H9 (cell line): ENCODE data around the gene SLC16A4. TPM values are rescaled to one million over a fixed set of nuclear protein-coding genes. Genes with fewer than 3 reads are reported as not detected.

Experiments
- DNase-seq: peaks from one replicate; pipeline ENCODE4 v3.0.0-alpha.2; 2017
- H2AFZ ChIP-seq: one replicate; pipeline ENCODE4 v1.6.1; 2013; ENCODE audit warnings: mild to moderate bottlenecking, low read length, control low read depth, moderate library complexity
- H2AK5ac ChIP-seq: 2 replicates; pipeline ENCODE4 v1.6.1; 2013; ENCODE audit warnings: low read length, control low read depth, mixed read lengths; ENCODE audit not compliant: insufficient read length
- H2BK120ac ChIP-seq: one replicate; pipeline ENCODE4 v1.6.1; 2013; ENCODE audit warnings: low read depth, mild to moderate bottlenecking, low read length, control low read depth, inconsistent platforms; ENCODE audit not compliant: poor library complexity, severe bottlenecking
- H2BK12ac ChIP-seq: 2 replicates; pipeline ENCODE4 v1.6.1; 2013; ENCODE audit warnings: low read length, control low read depth, mixed read lengths, low read depth; ENCODE audit not compliant: insufficient read length
- H2BK15ac ChIP-seq: 2 replicates; pipeline ENCODE4 v1.6.1; 2013; ENCODE audit warnings: low read depth, low read length, control low read depth
- H2BK20ac ChIP-seq: one replicate; pipeline ENCODE4 v1.6.1; 2013; ENCODE audit warnings: low read depth, mild to moderate bottlenecking, low read length, control low read depth, inconsistent platforms; ENCODE audit not compliant: poor library complexity, severe bottlenecking
- H2BK5ac ChIP-seq: 2 replicates; pipeline ENCODE4 v1.6.1; 2013; ENCODE audit warnings: low read length, control low read depth, mixed read lengths; ENCODE audit not compliant: insufficient read length
- H3K14ac ChIP-seq: 2 replicates; pipeline ENCODE4 v1.6.1; 2013; ENCODE audit warnings: low read length, control low read depth; ENCODE audit not compliant: insufficient read depth
- H3K18ac ChIP-seq: 2 replicates; pipeline ENCODE4 v1.6.1; 2013; ENCODE audit warnings: low read depth, mild to moderate bottlenecking, mixed read lengths, low read length, control low read depth; ENCODE audit not compliant: insufficient read length
- H3K23ac ChIP-seq: 2 replicates; pipeline ENCODE4 v1.6.1; 2013; ENCODE audit warnings: low read length, control low read depth, mixed read lengths, low read depth; ENCODE audit not compliant: insufficient read length
- H3K23me2 ChIP-seq: 2 replicates; pipeline ENCODE4 v1.6.1; 2013; ENCODE audit warnings: low read depth, mild to moderate bottlenecking, mixed read lengths, low read length, control low read depth; ENCODE audit not compliant: insufficient read length, poor library complexity, severe bottlenecking
- H3K27ac ChIP-seq: 2 replicates; pipeline ENCODE4 v1.5.1; 2013; ENCODE audit warnings: low read length, control low read depth, mixed read lengths, low read depth; ENCODE audit not compliant: insufficient read length
- H3K27me3 ChIP-seq: 2 replicates; pipeline ENCODE4 v1.6.1; 2013; ENCODE audit warnings: low read length, control low read depth, inconsistent platforms; ENCODE audit not compliant: insufficient read depth
- H3K4ac ChIP-seq: 2 replicates; pipeline ENCODE4 v1.6.1; 2013; ENCODE audit warnings: low read depth, mild to moderate bottlenecking, control low read depth, inconsistent platforms, low read length, moderate library complexity
- H3K4me1 ChIP-seq: 2 replicates; pipeline ENCODE4 v1.6.1; 2013; ENCODE audit warnings: low read length, control low read depth, inconsistent platforms; ENCODE audit not compliant: insufficient read depth
- H3K4me2 ChIP-seq: 2 replicates; pipeline ENCODE4 v1.6.1; 2013; ENCODE audit warnings: low read length, control low read depth, mixed read lengths; ENCODE audit not compliant: insufficient read length, insufficient read depth
- H3K56ac ChIP-seq: 2 replicates; pipeline ENCODE4 v1.6.1; 2013; ENCODE audit warnings: low read depth, mild to moderate bottlenecking, mixed read lengths, low read length, control low read depth; ENCODE audit not compliant: insufficient read length
- H3K79me1 ChIP-seq: 2 replicates; pipeline ENCODE4 v1.6.1; 2013; ENCODE audit warnings: low read depth, mild to moderate bottlenecking, moderate library complexity, low read length, control low read depth, inconsistent platforms; ENCODE audit not compliant: insufficient read depth, poor library complexity, severe bottlenecking
- H3K79me2 ChIP-seq: 2 replicates; pipeline ENCODE4 v1.6.1; 2013; ENCODE audit warnings: low read length, control low read depth, inconsistent platforms; ENCODE audit not compliant: insufficient read depth
- H3K9ac ChIP-seq: 2 replicates; pipeline ENCODE4 v1.6.1; 2013; ENCODE audit warnings: low read length, control low read depth, mixed read lengths; ENCODE audit not compliant: insufficient read length; ENCODE audit errors: extremely low read depth
- H3K9me3 ChIP-seq: one replicate; pipeline ENCODE4 v1.6.1; 2013; ENCODE audit warnings: low read depth, low read length, inconsistent platforms; ENCODE audit not compliant: control insufficient read depth
- H3T11ph ChIP-seq: one replicate; pipeline ENCODE4 v1.6.1; 2013; ENCODE audit warnings: mild to moderate bottlenecking, low read length, control low read depth, inconsistent platforms
- H4K20me1 ChIP-seq: one replicate; pipeline ENCODE4 v1.6.1; 2013; ENCODE audit not compliant: control insufficient read depth, insufficient read length, insufficient read depth
- H4K5ac ChIP-seq: 2 replicates; pipeline ENCODE4 v1.6.1; 2013; ENCODE audit warnings: low read depth, mild to moderate bottlenecking, mixed read lengths, low read length, control low read depth; ENCODE audit not compliant: insufficient read length
- H4K8ac ChIP-seq: replicated peaks from 2 replicates; pipeline ENCODE4 v1.6.1; 2013; ENCODE audit warnings: low read length, control low read depth, mixed read lengths, low read depth; ENCODE audit not compliant: insufficient read length
- H4K91ac ChIP-seq: 2 replicates; pipeline ENCODE4 v1.6.1; 2013; ENCODE audit warnings: low read depth, mild to moderate bottlenecking, moderate library complexity, mixed read lengths, low read length, control low read depth; ENCODE audit not compliant: insufficient read length
- H3K27ac Mint-ChIP-seq, 3 experiments: 2 replicates in 2 of 3; 3 replicates in 1 of 3; pipeline ENCODE4 v1.8.0; 2020 to 2021; ENCODE audit warnings: mixed read lengths in 3 of 3, mild to moderate bottlenecking in 1 of 3, moderate library complexity in 1 of 3
- H3K27me3 Mint-ChIP-seq: 2 replicates; pipeline ENCODE4 v1.8.0; 2021; ENCODE audit warnings: low read depth, mild to moderate bottlenecking, moderate library complexity, mixed read lengths
- H3K36me3 Mint-ChIP-seq, 3 experiments: 2 replicates in 2 of 3; 3 replicates in 1 of 3; pipeline ENCODE4 v1.8.0; 2020 to 2021; ENCODE audit warnings: low read depth in 3 of 3, mixed read lengths in 3 of 3; ENCODE audit not compliant: insufficient read depth in 1 of 3
- H3K4me1 Mint-ChIP-seq, 2 experiments: 2 replicates each; pipeline ENCODE4 v1.8.0; 2020; ENCODE audit warnings: mixed read lengths in 2 of 2
- H3K4me3 Mint-ChIP-seq, 2 experiments: 2 replicates in 1 of 2; 3 replicates in 1 of 2; pipeline ENCODE4 v1.8.0; 2020 to 2021; ENCODE audit warnings: mild to moderate bottlenecking in 2 of 2, mixed read lengths in 2 of 2, moderate library complexity in 1 of 2
- H3K9me3 Mint-ChIP-seq, 2 experiments: 2 replicates in 1 of 2; 3 replicates in 1 of 2; pipeline ENCODE4 v1.8.0; 2020; ENCODE audit warnings: mild to moderate bottlenecking in 2 of 2, mixed read lengths in 2 of 2, moderate library complexity in 1 of 2
- CTCF ChIP-seq: fragments of 200-600 bp; sonication (generic); conservative IDR thresholded peaks from 3 replicates; pipeline ENCODE4 v1.8.0; 2021; ENCODE audit warnings: antibody characterized with exemption, mild to moderate bottlenecking
- WGBS: extraction: QIAGEN DNeasy Blood & Tissue Kit; methylation state at CpG from one replicate; pipeline ENCODE4 v1.1.7; 2013; ENCODE audit warnings: missing lambda C conversion rate, low lambda C conversion rate, mixed read lengths; ENCODE audit not compliant: insufficient read length; ENCODE audit errors: extremely low coverage; 5-methylcytosine and 5-hydroxymethylcytosine counted together
- total RNA-seq: library from RNA; stranded (reverse); gene quantifications from 2 replicates; pipeline ENCODE4 v1.2.1, GENCODE V29; 2021

Gene SLC16A4
- total RNA-seq, 1 experiment from 2014 or later = 0.17 TPM

DNA sequence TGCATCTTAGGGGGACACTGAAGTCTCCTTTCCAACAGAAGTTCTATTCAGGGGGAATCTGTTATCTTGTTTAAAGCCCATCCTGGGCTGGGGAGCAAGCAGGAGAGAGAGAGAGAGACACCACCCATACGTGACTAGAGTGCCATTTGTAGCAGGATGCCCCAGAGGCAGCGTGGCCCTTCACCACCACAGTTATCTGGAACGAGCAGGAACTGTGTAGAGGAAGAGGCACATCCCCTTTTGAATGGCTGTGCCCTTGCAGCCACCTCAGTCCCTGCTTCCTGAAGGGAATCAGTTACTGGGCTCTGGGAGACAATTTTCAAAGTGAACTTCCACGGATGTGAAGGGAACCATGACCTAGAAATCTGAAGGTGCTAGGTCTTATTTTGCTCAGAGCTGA lies 36.0 kb upstream of the SLC16A4 start:
- Mint-ChIP-seq H3K27ac (no peak overlapping the region), H3K4me1 (peaks cover 21 to 22% of the 10 kb centered on the region in 2 experiments), H3K4me3 (no peak overlapping the region), H3K9me3 (no peaks in the 10 kb centered on the region), H3K27me3 (peaks cover 14% of the 10 kb centered on the region), H3K36me3 (no peaks in the 10 kb centered on the region)
- no peak overlapping the region for H2BK15ac ChIP-seq
- H2BK12ac ChIP-seq = no peak overlapping the region
- WGBS = no CpG with 5 or more reads among the region's 4 CpGs
- H3K79me1 ChIP-seq = no peaks in the 10 kb centered on the region
- H3K23me2 ChIP-seq = no peaks in the 10 kb centered on the region
- no peaks in the 10 kb centered on the region; the same call in 1 of the 2 replicates for H3K27me3 ChIP-seq
- no peak for DNase-seq
- no peak overlapping the region for H3K23ac ChIP-seq
- TF ChIP-seq CTCF = no peak
- no peak overlapping the region for H3K4me2 ChIP-seq
- no peak overlapping the region for H2BK20ac ChIP-seq
- no peaks in the 10 kb centered on the region for H4K20me1 ChIP-seq
- no peak overlapping the region for H2BK120ac ChIP-seq
- no peak overlapping the region for H4K8ac ChIP-seq
- H2AK5ac ChIP-seq = no peak overlapping the region
- no peak overlapping the region for H3K18ac ChIP-seq
- H3K56ac ChIP-seq = no peak overlapping the region
- no peak overlapping the region for H3K14ac ChIP-seq
- H3K4ac ChIP-seq = no peak overlapping the region
- H4K91ac ChIP-seq = no peak overlapping the region
- no peak overlapping the region for H3T11ph ChIP-seq
- H4K5ac ChIP-seq = no peak overlapping the region
- no peaks in the 10 kb centered on the region for H3K79me2 ChIP-seq
- no peaks in the 10 kb centered on the region for H3K9me3 ChIP-seq
- H3K4me1 ChIP-seq = no peaks in the 10 kb centered on the region; the same call in 1 of the 2 replicates
- no peak overlapping the region for H2AFZ ChIP-seq
- no peak overlapping the region for H3K27ac ChIP-seq
- no peak overlapping the region for H2BK5ac ChIP-seq
- H3K9ac ChIP-seq = no peak overlapping the region
